GM12878 (cell line): ENCODE measurements around the gene ITGA6. TPM values are rescaled to one million over a fixed set of nuclear protein-coding genes. Genes with fewer than 3 reads are reported as not detected.

Experiments used
- ATAC-seq: fragments of 200-7000 bp; cut with Tn5 transposase; 3 replicates; pipeline ENCODE4 v1.9.1; 2020; ENCODE audit warnings: mild to moderate bottlenecking, moderate library complexity
- BruUV-seq: library from RNA; stranded (reverse); fragments of 400-500 nt; replicated peaks from 2 replicates; lab custom pipeline; 2021; lab: Mats Ljungman, UMichigan
- CTCF ChIA-PET: fragments of 300-600 bp; sonication (Branson Sonifier 250); formaldehyde crosslinking; extraction: SDS; loops from one replicate; lab custom pipeline; 2021; ENCODE audit warnings: inconsistent platforms; lab: Yijun Ruan, JAX
- POLR2A ChIA-PET: fragments of 350-600 bp; formaldehyde crosslinking; extraction: SDS; loops from one replicate; lab custom pipeline; 2021; ENCODE audit warnings: inconsistent platforms; lab: Charles Lee
- RAD21 ChIA-PET: fragments of 300-600 bp; sonication (Branson Sonifier 250); formaldehyde crosslinking; loops from one replicate; lab custom pipeline; 2023; ENCODE audit warnings: antibody characterized with exemption; ENCODE audit not compliant: unreplicated experiment; lab: Charles Lee
- SMC1A ChIA-PET: fragments of 300-600 bp; sonication (Branson Sonifier 250); formaldehyde crosslinking; loops from one replicate; lab custom pipeline; 2023; ENCODE audit not compliant: unreplicated experiment, uncharacterized antibody; lab: Charles Lee
- DNase-seq: peaks from one replicate; pipeline ENCODE4 v3.0.0-alpha.2; 2011; ENCODE audit warnings: low read depth, low spot score
- FAIRE-seq: peaks from 3 replicates; lab custom pipeline; 2011; peaks lifted over from hg19 to GRCh38; lab: Jason Lieb, UNC
- H2AFZ ChIP-seq: 2 replicates; pipeline ENCODE4 v1.6.0; 2011; ENCODE audit warnings: low read depth, low read length, control low read depth; ENCODE audit not compliant: control insufficient read depth
- H3K27ac ChIP-seq: 2 replicates; pipeline ENCODE4 v1.5.1; 2011; ENCODE audit warnings: control low read depth; ENCODE audit not compliant: control insufficient read depth, insufficient read depth
- H3K27me3 ChIP-seq, 2 experiments: replicated peaks in 1 of 2; 2 replicates each; pipeline versions ENCODE4 v1.6.0 to v1.6.1; 2011; ENCODE audit warnings: low read length in 1 of 2; ENCODE audit not compliant: control insufficient read depth in 2 of 2, insufficient read depth in 2 of 2
- H3K36me3 ChIP-seq, 2 experiments: 2 replicates each; pipeline ENCODE4 v1.5.1; 2011; ENCODE audit warnings: low read length in 1 of 2; ENCODE audit not compliant: control insufficient read depth in 2 of 2, insufficient read depth in 2 of 2
- H3K4me1 ChIP-seq: 2 replicates; pipeline ENCODE4 v1.6.1; 2011; ENCODE audit warnings: mild to moderate bottlenecking, low read length, moderate library complexity, mixed read lengths; ENCODE audit not compliant: control insufficient read depth, insufficient read depth
- H3K4me2 ChIP-seq: 2 replicates; pipeline ENCODE4 v1.6.0; 2011; ENCODE audit warnings: control low read depth; ENCODE audit not compliant: control insufficient read depth, insufficient read depth
- H3K4me3 ChIP-seq: fragments of 200-600 bp; sonication (generic); 2 replicates; pipeline ENCODE4 v1.5.1; 2016
- H3K79me2 ChIP-seq: 2 replicates; pipeline ENCODE4 v1.6.0; 2011; ENCODE audit warnings: low read length; ENCODE audit not compliant: control insufficient read depth, insufficient read depth
- H3K9ac ChIP-seq: 2 replicates; pipeline ENCODE4 v1.8.0; 2011; ENCODE audit warnings: low read length, control low read depth, mixed read lengths; ENCODE audit not compliant: control insufficient read depth, insufficient read depth
- H3K9me3 ChIP-seq: replicated peaks from 3 replicates; pipeline ENCODE4 v1.5.1; 2011; ENCODE audit warnings: mild to moderate bottlenecking, low read length; ENCODE audit not compliant: control insufficient read depth, insufficient read depth
- H4K20me1 ChIP-seq: 2 replicates; pipeline ENCODE4 v1.6.0; 2011; ENCODE audit not compliant: control insufficient read depth, insufficient read depth
- ATF2 ChIP-seq: IDR thresholded peaks from 2 replicates; pipeline ENCODE4 v1.6.1; 2012; ENCODE audit warnings: low read length, inconsistent platforms
- ESRRA ChIP-seq: IDR thresholded peaks from 2 replicates; pipeline ENCODE4 v1.6.1; 2012; ENCODE audit warnings: mild to moderate bottlenecking, low read length, improper control_type of control experiment
- HDAC2 ChIP-seq: fragments of 200-600 bp; sonication (generic); IDR thresholded peaks from 2 replicates; pipeline ENCODE4 v1.6.1; 2017
- IRF4 ChIP-seq: IDR thresholded peaks from 2 replicates; pipeline ENCODE4 v1.6.1; 2011; ENCODE audit warnings: low read depth, low read length
- KDM1A ChIP-seq: fragments of 200-600 bp; sonication (generic); IDR thresholded peaks from 2 replicates; pipeline ENCODE4 v1.6.1; 2016; ENCODE audit warnings: borderline replicate concordance
- MTA2 ChIP-seq: fragments of 450-650 bp; IDR thresholded peaks from 2 replicates; pipeline ENCODE4 v1.6.1; 2016; ENCODE audit warnings: low read depth, mild to moderate bottlenecking, moderate library complexity
- NFYA ChIP-seq: IDR thresholded peaks from 2 replicates; pipeline ENCODE4 v1.6.1; 2011; ENCODE audit warnings: low read depth, mild to moderate bottlenecking, low read length, improper control_type of control experiment, borderline replicate concordance
- NR2C1 ChIP-seq: fragments of 450-650 bp; IDR thresholded peaks from 2 replicates; pipeline ENCODE4 v1.6.1; 2017; ENCODE audit warnings: antibody characterized with exemption, mild to moderate bottlenecking, moderate library complexity
- PBX3 ChIP-seq: IDR thresholded peaks from 2 replicates; pipeline ENCODE4 v1.6.1; 2011; ENCODE audit warnings: mild to moderate bottlenecking, low read depth, low read length, moderate library complexity; ENCODE audit not compliant: insufficient replicate concordance
- RCOR1 ChIP-seq: conservative IDR thresholded peaks from 2 replicates; pipeline ENCODE4 v1.6.1; 2012; ENCODE audit warnings: low read depth, low read length, improper control_type of control experiment
- SIX5 ChIP-seq: IDR thresholded peaks from 2 replicates; pipeline ENCODE4 v1.6.1; 2011; ENCODE audit warnings: mild to moderate bottlenecking, low read depth, low read length, moderate library complexity; ENCODE audit not compliant: severe bottlenecking
- TAF1 ChIP-seq: IDR thresholded peaks from 2 replicates; pipeline ENCODE4 v1.6.1; 2011; ENCODE audit warnings: mild to moderate bottlenecking, low read depth, low read length, borderline replicate concordance
- TBL1XR1 ChIP-seq: IDR thresholded peaks from 2 replicates; pipeline ENCODE4 v1.6.1; 2012; ENCODE audit warnings: low read depth, low read length, improper control_type of control experiment
- ZNF274 ChIP-seq: IDR thresholded peaks from one replicate; pipeline ENCODE4 v1.8.0; 2011; ENCODE audit not compliant: insufficient read length, insufficient read depth
- WGBS: methylation state at CpG from one replicate; pipeline ENCODE4 v1.1.6; 2016; ENCODE audit warnings: low lambda C conversion rate; ENCODE audit not compliant: insufficient replicate concordance, insufficient coverage; ENCODE audit errors: missing lambda C conversion rate; 5-methylcytosine and 5-hydroxymethylcytosine counted together
- in situ Hi-C: fragments of 300-500 bp; cut with MboI; formaldehyde crosslinking; loops from 9 replicates; pipeline ENCODE4 v1.14.3; 2018; ENCODE audit warnings: mixed read lengths
- intact Hi-C: fragments of 100-400 bp; cut with micrococcal nuclease; formaldehyde crosslinking; loops from one replicate; pipeline ENCODE4 v1.14.2; 2022; ENCODE audit not compliant: unreplicated experiment
- polyA plus RNA-seq, 11 experiments: library from polyadenylated mRNA; depleted of rRNA in 4 of 11; unstranded in 6 of 11; stranded (reverse) in 5 of 11; fragments of >200 nt; fragmentation: Nextera tagmentation in 4 of 11; fragmentation: Illumina TruSeq in 1 of 11; extraction: Ambion mirVana in 4 of 11; extraction: Trizol in 1 of 11; gene quantifications; 1 replicate in 1 of 11; 2 replicates in 10 of 11; pipeline versions ENCODE4 v1.2.1 to v1.2.3, GENCODE V29; 2011 to 2016; ENCODE audit warnings: inconsistent platforms in 2 of 11, missing spikeins in 2 of 11, low read depth in 1 of 11
- total RNA-seq, 4 experiments: library from RNA; depleted of rRNA in 3 of 4; stranded (reverse); fragments of >200 nt in 3 of 4; fragmentation: Illumina TruSeq in 1 of 4; extraction: Trizol in 1 of 4; gene quantifications; 2 replicates each; pipeline versions ENCODE4 v1.2.1 to v1.2.3, GENCODE V29; 2013 to 2021

Gene ITGA6
- total and polyA plus RNA-seq, 10 of the 15 experiments (the other 5 are each of a cell fraction or from before 2014, with no cell fraction given) = 0.01 to 0.36 (median 0.14) TPM; not detected in 2

- POLR2A ChIA-PET = no interaction called here
- no peak for ATAC-seq
- BruUV-seq = no TSS peak
Observed at GRCh38 chr2:172540421-172540820, 113.0 kb downstream of the ITGA6 start.

GRCh38 chr2:172545408-172546075 is 118.2 kb downstream of the ITGA6 start:
- no peaks in the 10 kb centered on the region; the same call in 1 of the 2 replicates for H3K79me2 ChIP-seq
- H2AFZ ChIP-seq = no peak overlapping the region
- RAD21 ChIA-PET = no interaction called here
- 65% methylated on average over 2 of the region's 2 CpGs for WGBS
- H3K9me3 ChIP-seq = peaks cover 14% of the 10 kb centered on the region; the same call in 2 of the 3 replicates
- H3K4me3 ChIP-seq = no peak overlapping the region
- H3K4me2 ChIP-seq = no peak overlapping the region
- POLR2A ChIA-PET = no interaction called here
- no peaks in the 10 kb centered on the region for H3K27me3 ChIP-seq
- 0 out of 2 replicates have a peak, but pooled peaks cover 3% of the 10 kb centered on the region for H3K4me1 ChIP-seq
- SMC1A ChIA-PET = no interaction called here
- no peak overlapping the region for H3K9ac ChIP-seq
- intact Hi-C loops = no loop called here
- no peak for FAIRE-seq
- no peak for DNase-seq
- in situ Hi-C loops = no loop called here
- no peaks in the 10 kb centered on the region for H4K20me1 ChIP-seq
- no peak overlapping the region for H3K27ac ChIP-seq
- no TSS peak for BruUV-seq
- CTCF ChIA-PET = no interaction called here
- H3K36me3 ChIP-seq = no peaks in the 10 kb centered on the region; a peak in 1 of 4 replicates
- no peak for ATAC-seq
- TF ChIP-seq RCOR1 = no peak
- no peak for TF ChIP-seq PBX3
- no peak for TF ChIP-seq TBL1XR1
- no peak for TF ChIP-seq ZNF274
- no peak for TF ChIP-seq KDM1A
- no peak for TF ChIP-seq ATF2
- no peak for TF ChIP-seq ESRRA

More at GRCh38 chr2:172540421-172540820, 113.0 kb downstream of the ITGA6 start:
- Histone ChIP-seq H2AFZ (no peak overlapping the region), H3K4me2 (no peak overlapping the region), H4K20me1 (no peaks in the 10 kb centered on the region), H3K4me1 (no peaks in the 10 kb centered on the region), H3K27me3 (no peaks in the 10 kb centered on the region), H3K79me2 (no peaks in the 10 kb centered on the region; the same call in 1 of the 2 replicates), H3K4me3 (no peak overlapping the region), H3K27ac (no peak overlapping the region), H3K9ac (no peak overlapping the region), H3K9me3 (peaks cover 13% of the 10 kb centered on the region; the same call in 2 of the 3 replicates), H3K36me3 (no peaks in the 10 kb centered on the region; a peak in 1 of 4 replicates)
- ChIA-PET SMC1A (interaction anchor here (0.6 kb wide), 1 partner anchor 57 kb away, joined by 3 read pairs; no protein-coding TSS in a partner anchor), RAD21 (no interaction called here), CTCF (no interaction called here)
- intact Hi-C loops = no loop called here
- in situ Hi-C loops = no loop called here
- FAIRE-seq (no peak), DNase-seq (no peak)
- no peak for TF ChIP-seq KDM1A
- no peak for TF ChIP-seq RCOR1
- TF ChIP-seq HDAC2 = no peak
- no peak for TF ChIP-seq IRF4
- no peak for TF ChIP-seq SIX5
- no peak for TF ChIP-seq TAF1
- no peak for TF ChIP-seq NR2C1
- TF ChIP-seq NFYA = no peak
- TF ChIP-seq MTA2 = no peak
